Naive thymus-derived CD8-positive, alpha-beta T cell (primary cell): Measurements from ENCODE around the gene SLC3A2. TPM values are rescaled to one million over a fixed set of nuclear protein-coding genes. Genes with fewer than 3 reads are reported as not detected.
A peak's percentile ranks its signal among the peaks of the same experiment; 100 is the strongest.

Experiments used
- ATAC-seq, 2 donors: fragments of 150-1000 bp; cut with Tn5 transposase in 1 of 2; sonication (Bioruptor Pico), chemical (Tn5 transposase) in 1 of 2; 1 replicate in 1 of 2; 2 replicates in 1 of 2; pipeline ENCODE4 v1.10.0; 2021; ENCODE audit warnings: mild to moderate bottlenecking in 2 of 2, moderate library complexity in 2 of 2
- POLR2A ChIA-PET: fragments of 350-600 bp; sonication (Branson Sonifier 250); formaldehyde crosslinking; loops from one replicate; lab custom pipeline; 2021; ENCODE audit warnings: antibody characterized with exemption; lab: Charles Lee
- DNase-seq, 10 donors: peaks; one replicate each; pipeline versions ENCODE4 v3.0.0 to v3.0.0-alpha.2; 2020 to 2022
- H3K27ac Mint-ChIP-seq, 10 donors: one replicate each; pipeline ENCODE4 v1.8.0; 2020 to 2022; ENCODE audit warnings: mild to moderate bottlenecking in 10 of 10, mixed read lengths in 10 of 10, moderate library complexity in 4 of 10, inconsistent platforms in 1 of 10
- H3K27me3 Mint-ChIP-seq, 5 donors: one replicate each; pipeline ENCODE4 v1.8.0; 2021 to 2022; ENCODE audit warnings: mixed read lengths in 5 of 5
- H3K36me3 Mint-ChIP-seq, 3 donors: one replicate each; pipeline ENCODE4 v1.8.0; 2020 to 2022; ENCODE audit warnings: mixed read lengths in 3 of 3, mild to moderate bottlenecking in 2 of 3, inconsistent platforms in 1 of 3
- H3K4me1 Mint-ChIP-seq, 4 donors: one replicate each; pipeline ENCODE4 v1.8.0; 2021 to 2022; ENCODE audit warnings: mixed read lengths in 4 of 4
- H3K4me3 Mint-ChIP-seq, 10 donors: one replicate each; pipeline ENCODE4 v1.8.0; 2020 to 2022; ENCODE audit warnings: mild to moderate bottlenecking in 10 of 10, mixed read lengths in 10 of 10, moderate library complexity in 6 of 10, inconsistent platforms in 1 of 10
- H3K9me3 Mint-ChIP-seq, 9 donors: one replicate each; pipeline ENCODE4 v1.8.0; 2020 to 2022; ENCODE audit warnings: mixed read lengths in 9 of 9, mild to moderate bottlenecking in 3 of 9, inconsistent platforms in 1 of 9, moderate library complexity in 1 of 9
- polyA plus RNA-seq, 3 donors: library from polyadenylated mRNA; unstranded; fragments of 300-500 nt; fragmentation: Illumina TruSeq; gene quantifications; one replicate each; pipeline ENCODE4 v1.2.3, GENCODE V29; 2021
- total RNA-seq, 8 experiments: library from RNA in 2 of 8; stranded (reverse) in 2 of 8; gene quantifications; one replicate each; pipeline ENCODE4 v1.2.3 and lab custom pipeline; 2021 to 2026

SLC3A2 gene
- total and polyA plus RNA-seq, 5 experiments from 2014 or later: 119 to 353 (median 164) TPM

GRCh38 chr11:62883673-62884072, 3.0 kb downstream of the SLC3A2 start:
- POLR2A ChIA-PET: interaction anchor here (0.7 kb wide), 1 partner anchor 215 kb away, joined by 3 read pairs; no protein-coding TSS in a partner anchor
- Mint-ChIP-seq H3K9me3 (no peaks in the 10 kb centered on the region), H3K4me1 (peaks cover 35 to 53% (median 52%) of the 10 kb centered on the region in 4 donors), H3K36me3 (peaks cover 1 to 71% (median 27%) of the 10 kb centered on the region in 3 donors), H3K27ac (peak overlapping the region in 9 of 10 donors; percentile 8 to 100 (median 98)), H3K4me3 (peak overlapping the region; percentile 24 to 100 (median 98)), H3K27me3 (no peaks in the 10 kb centered on the region)
- no peak for DNase-seq
- ATAC-seq: no peak

DNA sequence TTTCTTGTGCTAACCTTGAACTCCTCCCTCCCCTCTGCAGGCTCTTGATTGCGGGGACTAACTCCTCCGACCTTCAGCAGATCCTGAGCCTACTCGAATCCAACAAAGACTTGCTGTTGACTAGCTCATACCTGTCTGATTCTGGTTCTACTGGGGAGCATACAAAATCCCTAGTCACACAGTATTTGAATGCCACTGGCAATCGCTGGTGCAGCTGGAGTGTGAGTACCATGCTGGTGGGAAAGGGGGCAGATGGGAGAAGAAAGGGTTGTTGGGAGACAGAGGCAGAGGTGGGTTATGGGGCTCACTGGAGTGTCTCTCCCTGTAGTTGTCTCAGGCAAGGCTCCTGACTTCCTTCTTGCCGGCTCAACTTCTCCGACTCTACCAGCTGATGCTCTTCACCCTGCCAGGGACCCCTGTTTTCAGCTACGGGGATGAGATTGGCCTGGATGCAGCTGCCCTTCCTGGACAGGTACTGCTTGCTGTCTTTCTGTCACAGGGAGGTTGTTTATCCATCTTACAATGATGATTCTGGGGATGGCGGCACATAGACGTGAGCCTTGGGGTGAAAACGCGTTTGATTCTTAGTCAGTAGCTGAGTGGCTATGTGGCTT, 4.5 kb downstream of the SLC3A2 start:
- DNase-seq (no peak), ATAC-seq (no peak)
- POLR2A ChIA-PET: interaction anchor here (0.7 kb wide), 1 partner anchor 123 kb away, joined by 7 read pairs; no protein-coding TSS in a partner anchor
- H3K4me1 Mint-ChIP-seq: peaks cover 30 to 52% (median 47%) of the 10 kb centered on the region in 4 donors
- H3K9me3 Mint-ChIP-seq: no peaks in the 10 kb centered on the region
- no peaks in the 10 kb centered on the region for H3K27me3 Mint-ChIP-seq
- peak overlapping the region in 6 of 10 donors; percentile 24 to 83 (median 62) for H3K27ac Mint-ChIP-seq
- peak overlapping the region in 4 of 10 donors; percentile 12 to 22 (median 18) for H3K4me3 Mint-ChIP-seq
- peaks cover 4 to 84% (median 34%) of the 10 kb centered on the region in 3 donors for H3K36me3 Mint-ChIP-seq

DNA sequence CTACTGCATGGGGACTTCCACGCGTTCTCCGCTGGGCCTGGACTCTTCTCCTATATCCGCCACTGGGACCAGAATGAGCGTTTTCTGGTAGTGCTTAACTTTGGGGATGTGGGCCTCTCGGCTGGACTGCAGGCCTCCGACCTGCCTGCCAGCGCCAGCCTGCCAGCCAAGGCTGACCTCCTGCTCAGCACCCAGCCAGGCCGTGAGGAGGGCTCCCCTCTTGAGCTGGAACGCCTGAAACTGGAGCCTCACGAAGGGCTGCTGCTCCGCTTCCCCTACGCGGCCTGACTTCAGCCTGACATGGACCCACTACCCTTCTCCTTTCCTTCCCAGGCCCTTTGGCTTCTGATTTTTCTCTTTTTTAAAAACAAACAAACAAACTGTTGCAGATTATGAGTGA, 7.7 kb downstream of the SLC3A2 start:
- POLR2A ChIA-PET: no interaction called here
- Mint-ChIP-seq H3K27ac (peak overlapping the region in 2 of 10 donors; percentile 29 to 49), H3K9me3 (no peaks in the 10 kb centered on the region), H3K36me3 (peaks cover 4 to 64% (median 30%) of the 10 kb centered on the region in 3 donors), H3K4me3 (peak overlapping the region in 1 of 10 donors; percentile 45), H3K4me1 (peaks cover 13 to 27% (median 24%) of the 10 kb centered on the region in 4 donors), H3K27me3 (peaks cover 0 to 1% (median 0%) of the 10 kb centered on the region in 5 donors)
- ATAC-seq: no peak
- DNase-seq: no peak

DNA sequence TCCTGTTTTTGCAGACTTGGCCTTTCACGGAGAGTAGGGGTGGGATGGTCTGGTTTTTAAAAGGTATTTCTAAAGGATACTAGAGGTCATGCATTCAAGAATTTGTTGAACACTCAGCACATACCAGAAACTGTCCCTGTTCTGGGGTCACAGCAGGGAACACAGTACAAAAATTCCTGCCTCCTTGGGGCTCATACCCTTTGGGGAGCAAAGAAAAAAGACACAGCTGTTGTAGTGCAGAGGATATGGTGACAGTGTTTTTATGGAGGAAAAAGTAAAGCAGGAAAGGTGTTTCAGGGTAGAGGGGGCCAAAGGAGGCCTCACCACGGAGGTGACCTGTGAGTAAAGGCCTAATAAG, 8.4 kb downstream of the SLC3A2 start:
- peak in 1 of 2 donors; percentile 7 for ATAC-seq
- peaks cover 0 to 2% (median 0%) of the 10 kb centered on the region in 5 donors for H3K27me3 Mint-ChIP-seq
- POLR2A ChIA-PET: no interaction called here
- no peaks in the 10 kb centered on the region for H3K9me3 Mint-ChIP-seq
- peak overlapping the region in 1 of 10 donors; percentile 17 for H3K4me3 Mint-ChIP-seq
- peaks cover 8 to 20% (median 17%) of the 10 kb centered on the region in 4 donors for H3K4me1 Mint-ChIP-seq
- DNase-seq: no peak
- H3K27ac Mint-ChIP-seq: peak overlapping the region in 7 of 10 donors; percentile 8 to 87 (median 49)
- peaks cover 4 to 58% (median 28%) of the 10 kb centered on the region in 3 donors for H3K36me3 Mint-ChIP-seq

DNA sequence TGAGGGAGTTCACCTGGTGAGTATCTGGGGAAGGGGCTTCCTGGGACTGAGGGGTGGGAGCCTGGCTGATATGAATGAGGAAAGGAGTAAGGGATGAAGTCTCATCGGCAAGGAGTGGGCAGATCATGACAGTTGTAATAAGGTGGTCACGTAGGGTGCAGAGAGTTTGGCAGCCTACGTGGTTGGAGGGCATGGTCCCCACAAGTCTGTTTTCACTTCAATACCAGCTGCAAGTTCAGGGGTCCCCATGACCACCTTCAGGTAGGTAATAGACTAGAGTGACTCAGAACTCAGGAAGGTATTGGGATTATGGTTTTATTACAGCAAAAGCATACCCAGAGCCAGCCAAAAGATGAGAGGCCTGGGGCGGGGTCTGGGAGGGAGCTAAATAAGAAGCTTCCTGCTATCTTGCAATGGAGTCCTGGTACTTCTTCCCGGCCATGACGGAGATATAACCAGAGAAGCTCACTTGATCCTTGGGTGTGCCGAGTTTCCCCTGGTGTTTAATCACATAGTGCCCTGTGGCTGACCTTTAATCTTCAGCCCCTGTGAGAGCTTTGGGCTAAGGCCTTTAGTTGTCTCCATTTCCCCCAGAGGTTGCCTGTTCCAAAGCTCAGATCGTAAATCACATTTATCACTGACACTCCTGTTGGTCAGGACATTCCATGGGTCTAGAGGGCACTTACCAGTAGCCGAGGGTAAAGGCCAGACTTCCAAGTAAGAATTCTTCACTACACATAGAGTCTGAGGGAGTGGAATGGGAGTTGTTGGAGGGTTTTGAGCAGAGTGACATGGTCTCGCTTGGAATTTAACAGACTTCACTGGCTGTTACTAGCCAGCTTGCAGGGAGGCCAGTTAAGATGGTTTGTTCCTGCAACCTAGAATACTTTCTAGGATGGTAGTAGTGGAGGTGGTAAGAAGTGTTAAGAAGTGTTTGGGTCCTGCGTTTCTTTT, 9.1 kb downstream of the SLC3A2 start:
- H3K36me3 Mint-ChIP-seq: peaks cover 4 to 52% (median 28%) of the 10 kb centered on the region in 3 donors
- POLR2A ChIA-PET: no interaction called here
- ATAC-seq (peak; percentile 28 to 32), DNase-seq (no peak)
- peak overlapping the region in 8 of 10 donors; percentile 8 to 87 (median 59) for H3K27ac Mint-ChIP-seq
- no peaks in the 10 kb centered on the region for H3K9me3 Mint-ChIP-seq
- peaks cover 0 to 2% (median 0%) of the 10 kb centered on the region in 5 donors for H3K27me3 Mint-ChIP-seq
- H3K4me1 Mint-ChIP-seq: peaks cover 8 to 16% (median 13%) of the 10 kb centered on the region in 4 donors
- peak overlapping the region in 1 of 10 donors; percentile 17 for H3K4me3 Mint-ChIP-seq

DNA sequence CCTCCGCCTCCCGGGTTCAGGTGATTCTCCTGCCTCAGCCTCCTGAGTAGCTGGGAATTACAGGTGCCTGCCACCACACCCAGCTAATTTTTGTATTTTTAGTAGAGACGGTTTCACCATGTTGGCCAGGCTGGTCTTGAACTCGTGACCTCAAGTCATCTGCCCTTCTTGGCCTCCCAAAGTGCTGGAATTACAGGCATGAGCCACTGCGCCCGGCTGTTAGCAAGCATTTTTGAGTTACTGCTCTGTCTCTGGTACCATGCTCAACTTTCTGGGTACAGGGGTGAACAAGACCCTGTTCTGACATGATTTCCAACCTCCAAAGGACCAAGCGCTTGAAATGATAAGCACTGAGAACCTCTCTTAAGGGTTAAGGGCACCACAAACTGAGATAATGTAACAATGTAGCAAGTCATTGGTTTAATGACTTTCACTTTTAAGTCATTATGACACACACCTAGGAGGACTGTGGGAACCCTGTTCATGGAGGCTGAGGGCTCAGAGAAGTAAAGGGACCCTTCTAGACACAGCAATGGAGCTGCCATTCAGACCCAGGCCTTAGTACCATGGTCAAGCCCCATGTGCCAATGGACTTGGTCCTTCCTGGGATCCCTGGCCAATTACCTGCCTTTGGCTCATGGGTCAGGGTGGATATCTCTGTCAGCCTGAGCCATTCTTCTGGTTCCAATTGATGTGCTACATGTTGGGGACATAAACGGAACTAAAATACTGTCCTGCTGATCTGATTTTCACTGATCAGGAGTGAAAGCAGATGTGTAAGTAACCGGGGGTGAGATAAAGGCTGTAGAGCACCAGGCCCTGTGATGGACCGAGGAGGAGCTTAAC, 11.6 kb downstream of the SLC3A2 start:
- POLR2A ChIA-PET: no interaction called here
- peaks cover 2 to 7% (median 4%) of the 10 kb centered on the region in 5 donors for H3K27me3 Mint-ChIP-seq
- ATAC-seq: no peak

GRCh38 chr11:62895501-62895900, 14.8 kb downstream of the SLC3A2 start:
- Mint-ChIP-seq H3K36me3 (no peaks in the 10 kb centered on the region), H3K27me3 (peaks cover 7 to 17% (median 12%) of the 10 kb centered on the region in 5 donors), H3K9me3 (no peaks in the 10 kb centered on the region), H3K27ac (no peak overlapping the region), H3K4me3 (no peak overlapping the region), H3K4me1 (peaks cover 0 to 2% (median under 1%) of the 10 kb centered on the region in 4 donors)
- no peak for ATAC-seq
- POLR2A ChIA-PET: no interaction called here
- DNase-seq: no peak

More for the DNA sequence above, 11.6 kb downstream of the SLC3A2 start:
- Mint-ChIP-seq H3K4me3 (no peak overlapping the region), H3K27ac (peak overlapping the region in 1 of 10 donors; percentile 32), H3K36me3 (peaks cover 4 to 27% (median 15%) of the 10 kb centered on the region in 3 donors), H3K9me3 (no peaks in the 10 kb centered on the region), H3K4me1 (peaks cover 0 to 11% (median 5%) of the 10 kb centered on the region in 4 donors)
- no peak for DNase-seq

- POLR2A ChIA-PET: no interaction called here
- DNase-seq (no peak), ATAC-seq (no peak)
- Mint-ChIP-seq H3K27ac (no peak overlapping the region), H3K4me3 (no peak overlapping the region), H3K9me3 (no peaks in the 10 kb centered on the region), H3K27me3 (peaks cover 7 to 17% (median 12%) of the 10 kb centered on the region in 5 donors), H3K36me3 (no peaks in the 10 kb centered on the region), H3K4me1 (peaks cover 0 to 2% (median under 1%) of the 10 kb centered on the region in 4 donors)
Observed at GRCh38 chr11:62896049-62896448, 15.4 kb downstream of the SLC3A2 start.

DNA sequence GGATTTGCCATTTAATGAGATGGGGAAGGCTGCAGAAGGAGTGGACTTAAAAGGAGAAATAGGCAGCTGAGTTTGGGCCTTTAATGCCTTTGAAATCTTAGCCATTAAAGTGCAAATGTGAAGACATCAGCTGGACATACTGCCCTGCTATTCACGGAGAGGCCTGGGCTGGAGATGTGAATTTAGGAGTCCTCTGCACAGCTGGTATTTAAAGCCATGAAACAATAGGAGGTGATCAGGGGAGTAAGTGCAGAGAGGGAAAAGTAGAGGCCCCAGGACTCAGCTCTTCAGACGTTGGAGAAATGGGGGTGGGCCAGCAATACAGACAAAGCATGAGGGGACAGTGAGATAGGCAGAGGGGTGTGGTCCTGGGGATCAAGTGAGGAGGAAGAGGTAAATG, 16.6 kb downstream of the SLC3A2 start:
- Mint-ChIP-seq H3K36me3 (no peaks in the 10 kb centered on the region), H3K4me3 (no peak overlapping the region), H3K27me3 (peaks cover 7 to 17% (median 12%) of the 10 kb centered on the region in 5 donors), H3K27ac (no peak overlapping the region), H3K4me1 (peaks cover 0 to 2% (median under 1%) of the 10 kb centered on the region in 4 donors), H3K9me3 (no peaks in the 10 kb centered on the region)
- DNase-seq: no peak
- no peak for ATAC-seq
- POLR2A ChIA-PET: interaction anchor here (0.6 kb wide), 1 partner anchor 126 kb away, joined by 3 read pairs; no protein-coding TSS in a partner anchor

GRCh38 chr11:62898027-62898426, 17.3 kb downstream of the SLC3A2 start:
- DNase-seq: no peak
- peak overlapping the region in 1 of 10 donors; percentile 34 for H3K27ac Mint-ChIP-seq
- H3K27me3 Mint-ChIP-seq: peaks cover 7 to 17% (median 12%) of the 10 kb centered on the region in 5 donors
- no peaks in the 10 kb centered on the region for H3K36me3 Mint-ChIP-seq
- no peak for ATAC-seq
- H3K4me3 Mint-ChIP-seq: no peak overlapping the region
- H3K4me1 Mint-ChIP-seq: peaks cover 0 to 2% (median under 1%) of the 10 kb centered on the region in 4 donors
- H3K9me3 Mint-ChIP-seq: no peaks in the 10 kb centered on the region
- POLR2A ChIA-PET: no interaction called here

DNA sequence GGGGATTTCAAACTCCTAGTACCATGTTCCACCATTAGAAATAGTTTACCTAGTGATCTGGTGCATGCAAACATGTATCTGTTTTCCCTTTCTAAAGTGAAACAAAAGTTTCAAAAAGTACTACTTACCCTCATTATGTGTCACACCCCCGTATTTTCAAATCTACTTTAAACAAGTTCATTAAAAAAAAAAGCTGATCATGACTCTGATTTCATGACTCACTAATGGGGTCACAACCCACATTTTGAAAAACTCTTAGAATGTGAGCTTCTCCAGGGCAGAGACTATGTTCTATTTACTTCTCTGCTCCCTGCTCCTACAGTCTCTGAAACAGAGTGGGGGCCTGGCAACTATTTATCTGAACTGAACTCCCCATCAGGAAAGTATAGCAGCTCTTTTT, 22.2 kb downstream of the SLC3A2 start:
- H3K4me1 Mint-ChIP-seq: peaks cover 3 to 6% (median 3%) of the 10 kb centered on the region in 4 donors
- no peaks in the 10 kb centered on the region for H3K36me3 Mint-ChIP-seq
- POLR2A ChIA-PET: no interaction called here
- peaks cover 6 to 17% (median 12%) of the 10 kb centered on the region in 5 donors for H3K27me3 Mint-ChIP-seq
- H3K9me3 Mint-ChIP-seq: peaks cover 0 to 2% (median 0%) of the 10 kb centered on the region in 9 donors
- no peak for ATAC-seq
- DNase-seq: no peak
- no peak overlapping the region for H3K27ac Mint-ChIP-seq
- no peak overlapping the region for H3K4me3 Mint-ChIP-seq
